DOHH2 (cell line): ENCODE results near the gene PIK3CB.

ENCODE experiments used
- EZH2phosphoT487 ChIP-seq: fragments of 200-600 bp; sonication (generic); IDR thresholded peaks from 2 replicates; pipeline ENCODE4 v1.6.1; 2017; ENCODE audit warnings: borderline replicate concordance, mild to moderate bottlenecking, antibody characterized with exemption, low read length, moderate library complexity, mixed read lengths
- TF ChIP-seq, protein P1 (sequence below): fragments of 200-600 bp; sonication (generic); IDR thresholded peaks from one replicate; pipeline ENCODE4 v1.5.1; 2014; ENCODE audit warnings: antibody characterized with exemption, mild to moderate bottlenecking, low read depth, low read length; ENCODE audit not compliant: poor library complexity, severe bottlenecking

GRCh38 chr3:138768125-138768524 is 66.6 kb downstream of the PIK3CB start:
- TF ChIP-seq, protein P1, sequence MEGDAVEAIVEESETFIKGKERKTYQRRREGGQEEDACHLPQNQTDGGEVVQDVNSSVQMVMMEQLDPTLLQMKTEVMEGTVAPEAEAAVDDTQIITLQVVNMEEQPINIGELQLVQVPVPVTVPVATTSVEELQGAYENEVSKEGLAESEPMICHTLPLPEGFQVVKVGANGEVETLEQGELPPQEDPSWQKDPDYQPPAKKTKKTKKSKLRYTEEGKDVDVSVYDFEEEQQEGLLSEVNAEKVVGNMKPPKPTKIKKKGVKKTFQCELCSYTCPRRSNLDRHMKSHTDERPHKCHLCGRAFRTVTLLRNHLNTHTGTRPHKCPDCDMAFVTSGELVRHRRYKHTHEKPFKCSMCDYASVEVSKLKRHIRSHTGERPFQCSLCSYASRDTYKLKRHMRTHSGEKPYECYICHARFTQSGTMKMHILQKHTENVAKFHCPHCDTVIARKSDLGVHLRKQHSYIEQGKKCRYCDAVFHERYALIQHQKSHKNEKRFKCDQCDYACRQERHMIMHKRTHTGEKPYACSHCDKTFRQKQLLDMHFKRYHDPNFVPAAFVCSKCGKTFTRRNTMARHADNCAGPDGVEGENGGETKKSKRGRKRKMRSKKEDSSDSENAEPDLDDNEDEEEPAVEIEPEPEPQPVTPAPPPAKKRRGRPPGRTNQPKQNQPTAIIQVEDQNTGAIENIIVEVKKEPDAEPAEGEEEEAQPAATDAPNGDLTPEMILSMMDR = no peak
- TF ChIP-seq EZH2phosphoT487 = no peak
